Ectodermal cell (in vitro differentiated cells): ENCODE measurements around the gene NQO1.

Experiments used
- H3K27ac ChIP-seq: 2 replicates; pipeline ENCODE4 v1.7.0; 2013; ENCODE audit warnings: mild to moderate bottlenecking, low read depth, low read length; ENCODE audit not compliant: insufficient read depth, poor library complexity, severe bottlenecking
- H3K27me3 ChIP-seq: 2 replicates; pipeline ENCODE4 v1.7.0; 2013; ENCODE audit warnings: mild to moderate bottlenecking, low read length; ENCODE audit not compliant: insufficient read depth, control insufficient read depth, poor library complexity, severe bottlenecking
- H3K36me3 ChIP-seq: one replicate; pipeline ENCODE4 v1.7.0; 2013; ENCODE audit warnings: low read length; ENCODE audit not compliant: control insufficient read depth, insufficient read depth
- H3K4me1 ChIP-seq: one replicate; pipeline ENCODE4 v1.7.0; 2013; ENCODE audit warnings: low read length; ENCODE audit not compliant: control insufficient read depth, insufficient read depth
- H3K4me3 ChIP-seq: 2 replicates; pipeline ENCODE4 v1.7.0; 2013; ENCODE audit warnings: low read depth, low read length, control low read depth; ENCODE audit not compliant: insufficient read depth
- H3K9me3 ChIP-seq: 2 replicates; pipeline ENCODE4 v1.7.0; 2013; ENCODE audit warnings: mild to moderate bottlenecking, low read length, moderate library complexity; ENCODE audit not compliant: control insufficient read depth
- WGBS, 2 experiments: methylation state at CpG; one replicate each; pipeline ENCODE4 v1.1.7; 2013; ENCODE audit warnings: missing lambda C conversion rate in 2 of 2; 5-methylcytosine and 5-hydroxymethylcytosine counted together

NQO1 gene

DNA sequence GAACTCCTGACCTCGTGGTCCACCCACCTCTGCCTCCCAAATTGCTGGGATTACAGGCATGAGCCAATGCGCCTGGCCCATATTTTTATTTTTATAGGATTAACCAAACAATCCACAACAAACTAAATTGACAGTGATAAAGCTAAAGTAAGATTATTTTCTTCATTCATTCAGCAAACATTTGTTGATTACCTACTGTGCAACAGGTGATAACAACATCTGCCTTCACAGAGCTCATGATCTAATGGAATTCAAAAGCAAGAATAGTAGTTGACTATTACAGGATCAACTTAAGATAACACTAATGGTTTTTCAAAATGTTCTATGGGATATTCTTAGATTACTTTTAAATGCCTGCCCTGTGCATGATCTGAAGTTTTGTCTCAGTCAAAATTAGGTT lies 37.8 kb downstream of the NQO1 start:
- H3K4me1 ChIP-seq, result no peaks in the 10 kb centered on the region
- 92 to 98% methylated on average over 1 to 2 of the region's 2 CpGs for WGBS, 2 experiments
- H3K36me3 ChIP-seq, result peaks cover 19% of the 10 kb centered on the region
- H3K27ac ChIP-seq, result no peak overlapping the region
- no peaks in the 10 kb centered on the region for H3K9me3 ChIP-seq
- no peaks in the 10 kb centered on the region for H3K27me3 ChIP-seq
- no peak overlapping the region for H3K4me3 ChIP-seq

- Histone ChIP-seq H3K4me3 (no peak overlapping the region), H3K27me3 (no peaks in the 10 kb centered on the region), H3K4me1 (no peaks in the 10 kb centered on the region), H3K36me3 (no peaks in the 10 kb centered on the region), H3K9me3 (no peaks in the 10 kb centered on the region), H3K27ac (no peak overlapping the region)
These were observed 46.0 kb downstream of the NQO1 start for GRCh38 chr16:69680358-69680757.

DNA sequence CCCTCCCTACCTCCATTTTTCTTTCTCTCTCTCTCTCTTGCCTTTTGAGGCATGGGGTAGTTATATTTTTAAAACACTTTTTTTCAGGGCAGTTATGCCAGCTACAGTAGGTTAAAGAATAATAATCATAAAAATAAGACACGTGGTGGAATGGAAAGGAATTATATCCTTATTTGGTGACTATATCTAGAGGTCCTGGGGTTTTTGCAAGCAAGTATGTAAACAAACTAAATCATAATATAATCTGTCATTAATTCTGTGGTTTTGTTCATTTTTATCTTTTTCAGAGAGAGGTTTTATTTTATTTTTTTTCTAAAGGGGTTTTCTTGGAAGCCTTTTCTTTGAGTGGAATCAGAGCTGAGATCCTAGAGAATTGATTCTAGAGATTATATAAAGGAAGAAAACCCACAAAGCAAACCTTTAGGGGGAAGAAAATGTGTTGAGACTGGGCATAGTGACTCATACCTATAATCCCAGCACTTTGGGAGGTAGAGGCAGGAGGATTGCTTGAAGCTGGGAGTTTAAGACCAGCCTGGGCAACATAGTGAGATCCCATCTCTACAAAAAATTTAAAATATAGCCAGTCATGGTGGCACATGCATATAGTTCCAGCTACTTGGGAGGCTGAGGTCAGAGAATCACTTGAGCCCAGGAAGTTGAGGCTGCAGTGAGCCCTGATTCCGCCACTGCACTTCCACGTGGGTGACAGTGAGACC lies 53.2 kb downstream of the NQO1 start:
- H3K9me3 ChIP-seq, result no peaks in the 10 kb centered on the region
- H3K36me3 ChIP-seq, result no peaks in the 10 kb centered on the region
- no peaks in the 10 kb centered on the region for H3K27me3 ChIP-seq
- H3K4me3 ChIP-seq, result no peak overlapping the region
- WGBS, 2 experiments, result 37 to 67% methylated on average over 2 to 3 of the region's 3 CpGs
- H3K27ac ChIP-seq, result no peak overlapping the region
- no peaks in the 10 kb centered on the region for H3K4me1 ChIP-seq

GRCh38 chr16:69672315-69672997 lies 53.9 kb downstream of the NQO1 start:
- Histone ChIP-seq H3K4me3 (no peak overlapping the region), H3K27ac (no peak overlapping the region), H3K36me3 (no peaks in the 10 kb centered on the region)

DNA sequence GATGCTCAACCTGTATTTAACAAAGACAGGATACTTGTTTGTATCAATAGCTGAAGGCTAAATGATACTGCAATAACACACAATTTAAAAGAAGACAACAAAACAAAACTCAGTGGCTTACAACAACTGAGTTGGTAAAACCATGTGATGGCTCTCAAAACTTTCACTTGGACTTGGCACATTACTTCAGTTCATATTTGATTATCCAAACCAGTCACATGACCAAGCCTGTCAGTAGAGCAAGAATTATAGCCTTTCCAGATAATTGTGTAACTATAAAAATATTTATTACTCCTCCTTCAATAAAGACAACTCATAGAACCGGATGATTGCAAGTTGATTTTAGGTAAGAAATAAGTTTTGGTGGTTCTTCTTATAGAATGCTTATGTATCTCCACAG lies 56.8 kb downstream of the NQO1 start:
- H3K4me3 ChIP-seq, result no peak overlapping the region
- WGBS, 2 experiments, result 80 to 100% methylated on average over 1 of the region's 1 CpG
- no peak overlapping the region for H3K27ac ChIP-seq
- no peaks in the 10 kb centered on the region for H3K36me3 ChIP-seq
- H3K27me3 ChIP-seq, result no peaks in the 10 kb centered on the region
- no peaks in the 10 kb centered on the region for H3K4me1 ChIP-seq
- H3K9me3 ChIP-seq, result no peaks in the 10 kb centered on the region

More at GRCh38 chr16:69672315-69672997, 53.9 kb downstream of the NQO1 start:
- H3K4me1 ChIP-seq, result no peaks in the 10 kb centered on the region
- WGBS, 2 experiments, result 100% methylated on average over 1 to 2 of the region's 2 CpGs
- H3K9me3 ChIP-seq, result no peaks in the 10 kb centered on the region
- H3K27me3 ChIP-seq, result no peaks in the 10 kb centered on the region

DNA sequence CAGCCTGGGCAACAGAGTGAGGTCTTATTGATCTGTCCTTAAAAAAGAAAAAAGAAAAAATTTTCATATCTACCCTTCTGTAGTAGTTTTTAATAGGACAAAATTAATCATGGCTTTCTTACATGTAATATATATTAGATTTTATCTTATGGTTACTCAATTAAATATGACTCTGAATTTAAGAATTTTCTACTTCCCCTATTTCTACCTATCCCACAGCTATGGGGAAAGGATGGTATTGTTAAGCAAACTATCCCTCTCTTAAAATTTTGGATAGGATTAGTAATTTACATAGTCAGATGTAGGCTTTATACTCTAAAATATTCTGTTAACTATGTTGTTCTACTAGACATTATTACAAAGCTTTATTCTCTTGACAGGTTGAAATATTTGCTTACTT lies 62.5 kb downstream of the NQO1 start:
- H3K36me3 ChIP-seq, result peaks cover 3% of the 10 kb centered on the region
- H3K9me3 ChIP-seq, result no peaks in the 10 kb centered on the region
- H3K4me3 ChIP-seq, result no peak overlapping the region
- no peaks in the 10 kb centered on the region for H3K27me3 ChIP-seq
- no peaks in the 10 kb centered on the region for H3K4me1 ChIP-seq
- H3K27ac ChIP-seq, result no peak overlapping the region

DNA sequence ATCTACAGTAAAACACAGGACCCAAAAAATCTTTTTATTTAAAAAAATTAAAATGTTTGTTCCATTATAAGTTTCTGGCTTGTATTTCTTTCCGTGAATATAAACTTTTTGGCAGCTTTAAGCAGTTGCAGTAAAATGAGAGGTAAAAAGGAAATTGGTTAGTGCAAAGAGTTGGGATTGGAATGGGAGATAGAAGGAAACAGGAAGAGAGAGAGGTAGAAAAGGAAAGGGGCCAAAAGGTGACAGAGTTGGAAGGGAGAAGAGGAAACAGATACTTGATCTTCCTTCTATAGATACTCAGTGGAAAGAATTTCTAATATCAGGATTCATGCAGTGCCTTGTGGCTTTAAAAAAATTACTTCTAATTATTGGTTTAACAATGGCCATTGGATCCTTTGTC lies 63.5 kb downstream of the NQO1 start:
- H3K36me3 ChIP-seq, result peaks cover 3% of the 10 kb centered on the region
- WGBS, 2 experiments, result 94 to 100% methylated on average over 1 of the region's 1 CpG

GRCh38 chr16:69660166-69660565 lies 66.2 kb downstream of the NQO1 start:
- no peak overlapping the region for H3K4me3 ChIP-seq
- no peaks in the 10 kb centered on the region for H3K9me3 ChIP-seq
- H3K27me3 ChIP-seq, result no peaks in the 10 kb centered on the region
- peaks cover 10% of the 10 kb centered on the region for H3K36me3 ChIP-seq
- H3K27ac ChIP-seq, result no peak overlapping the region
- WGBS, 2 experiments, result 91% methylated on average over 4 of the region's 4 CpGs
- H3K4me1 ChIP-seq, result no peaks in the 10 kb centered on the region

More for the DNA sequence above, 63.5 kb downstream of the NQO1 start:
- H3K9me3 ChIP-seq, result no peaks in the 10 kb centered on the region
- H3K4me3 ChIP-seq, result no peak overlapping the region
- H3K4me1 ChIP-seq, result no peaks in the 10 kb centered on the region
- no peaks in the 10 kb centered on the region for H3K27me3 ChIP-seq
- H3K27ac ChIP-seq, result no peak overlapping the region
